Smooth muscle cell (in vitro differentiated cells): ENCODE measurements around the gene LSM14B. TPM values are rescaled to one million over a fixed set of nuclear protein-coding genes. Genes with fewer than 3 reads are reported as not detected.

Experiments
- DNase-seq: peaks from one replicate; lab custom pipeline; 2025; ENCODE audit not compliant: unreplicated experiment; lab: John Stamatoyannopoulos, UW
- H2AFZ ChIP-seq: fragments of 200-600 bp; sonication (generic); 2 replicates; pipeline ENCODE4 v1.6.0; 2016; ENCODE audit warnings: antibody characterized with exemption, low read depth, mild to moderate bottlenecking
- H3F3A ChIP-seq: fragments of 200-600 bp; sonication (generic); 2 replicates; pipeline ENCODE4 v1.6.0; 2017; ENCODE audit warnings: antibody characterized with exemption, low read depth
- H3K27ac ChIP-seq: fragments of 200-600 bp; sonication (generic); 2 replicates; pipeline ENCODE4 v1.5.1; 2016; ENCODE audit warnings: low read depth, mild to moderate bottlenecking
- H3K27me3 ChIP-seq: fragments of 200-600 bp; sonication (generic); 2 replicates; pipeline ENCODE4 v1.6.1; 2016; ENCODE audit warnings: low read depth, mild to moderate bottlenecking
- H3K36me3 ChIP-seq: fragments of 200-600 bp; sonication (generic); 2 replicates; pipeline ENCODE4 v1.5.1; 2016; ENCODE audit warnings: low read depth
- H3K4me1 ChIP-seq: fragments of 200-600 bp; sonication (generic); 2 replicates; pipeline ENCODE4 v1.5.1; 2016; ENCODE audit warnings: low read depth
- H3K4me2 ChIP-seq: fragments of 200-600 bp; sonication (generic); 2 replicates; pipeline ENCODE4 v1.6.0; 2016; ENCODE audit warnings: mild to moderate bottlenecking
- H3K4me3 ChIP-seq: fragments of 200-600 bp; sonication (generic); 2 replicates; pipeline ENCODE4 v1.5.1; 2016; ENCODE audit warnings: mild to moderate bottlenecking
- H3K79me2 ChIP-seq: fragments of 200-600 bp; sonication (generic); 2 replicates; pipeline ENCODE4 v1.6.0; 2016; ENCODE audit warnings: low read depth, mild to moderate bottlenecking
- H3K9ac ChIP-seq: fragments of 200-600 bp; sonication (generic); 2 replicates; pipeline ENCODE4 v1.6.0; 2016; ENCODE audit warnings: low read depth
- H3K9me3 ChIP-seq: fragments of 200-600 bp; sonication (generic); replicated peaks from 2 replicates; pipeline ENCODE4 v1.5.1; 2016; ENCODE audit warnings: low read depth
- H4K20me1 ChIP-seq: fragments of 200-600 bp; sonication (generic); 2 replicates; pipeline ENCODE4 v1.6.0; 2016; ENCODE audit warnings: low read depth
- CTCF ChIP-seq: fragments of 200-600 bp; sonication (generic); IDR thresholded peaks from 2 replicates; pipeline ENCODE4 v1.5.1; 2017; ENCODE audit warnings: borderline replicate concordance, mild to moderate bottlenecking, antibody characterized with exemption; ENCODE audit not compliant: insufficient read depth, poor library complexity, severe bottlenecking
- WGBS: methylation state at CpG from one replicate; pipeline ENCODE4 v1.1.7; 2016; ENCODE audit warnings: low lambda C conversion rate; 5-methylcytosine and 5-hydroxymethylcytosine counted together
- polyA plus RNA-seq: library from polyadenylated mRNA; unstranded; fragments of >200 nt; fragmentation: Nextera tagmentation; extraction: Ambion mirVana; gene quantifications from 2 replicates; pipeline ENCODE4 v1.2.1, GENCODE V29; 2016
- total RNA-seq: library from RNA; depleted of rRNA; stranded (reverse); fragments of >200 nt; gene quantifications from 2 replicates; pipeline ENCODE4 v1.2.3, GENCODE V29; 2014

Gene LSM14B
- total and polyA plus RNA-seq, 2 experiments from 2014 or later, result 5.6 to 21.5 TPM

- H3K36me3 ChIP-seq, result no peaks in the 10 kb centered on the region
- H3K9ac ChIP-seq, result no peak overlapping the region
- H4K20me1 ChIP-seq, result peaks cover 100% of the 10 kb centered on the region
- no peak overlapping the region for H3K4me2 ChIP-seq
- peaks cover 93% of the 10 kb centered on the region for H3K79me2 ChIP-seq
- no peak overlapping the region for H2AFZ ChIP-seq
- no peak for DNase-seq
- H3F3A ChIP-seq, result no peaks in the 10 kb centered on the region
- 77% methylated on average over 24 of the region's 24 CpGs for WGBS
- H3K9me3 ChIP-seq, result no peaks in the 10 kb centered on the region
- peaks cover 4% of the 10 kb centered on the region for H3K4me1 ChIP-seq
- no peak overlapping the region for H3K27ac ChIP-seq
- H3K4me3 ChIP-seq, result no peak overlapping the region
- TF ChIP-seq CTCF, result no peak
- no peaks in the 10 kb centered on the region for H3K27me3 ChIP-seq
Observed at GRCh38 chr20:62149532-62150309, 27.4 kb downstream of the LSM14B start.

- Histone ChIP-seq H3K79me2 (peaks cover 88% of the 10 kb centered on the region), H3F3A (no peaks in the 10 kb centered on the region), H3K27me3 (no peaks in the 10 kb centered on the region), H3K4me2 (no peak overlapping the region), H3K4me1 (no peaks in the 10 kb centered on the region), H2AFZ (no peak overlapping the region), H3K9ac (no peak overlapping the region), H3K4me3 (no peak overlapping the region), H3K27ac (no peak overlapping the region), H4K20me1 (peaks cover 100% of the 10 kb centered on the region), H3K9me3 (no peaks in the 10 kb centered on the region), H3K36me3 (no peaks in the 10 kb centered on the region)
- DNase-seq, result no peak
- no peak for TF ChIP-seq CTCF
- 98% methylated on average over 10 of the region's 11 CpGs for WGBS
Observed at GRCh38 chr20:62150310-62150575, 28.0 kb downstream of the LSM14B start.

GRCh38 chr20:62151225-62151624, 28.9 kb downstream of the LSM14B start:
- TF ChIP-seq CTCF, result no peak

GRCh38 chr20:62151835-62152364, 29.6 kb downstream of the LSM14B start:
- H3K27ac ChIP-seq, result no peak overlapping the region
- 94% methylated on average over 13 of the region's 23 CpGs for WGBS
- no peak overlapping the region for H3K9ac ChIP-seq
- peaks cover 100% of the 10 kb centered on the region for H4K20me1 ChIP-seq
- no peak for TF ChIP-seq CTCF
- H3K4me3 ChIP-seq, result no peak overlapping the region
- H3K9me3 ChIP-seq, result no peaks in the 10 kb centered on the region
- H3K27me3 ChIP-seq, result no peaks in the 10 kb centered on the region
- no peaks in the 10 kb centered on the region for H3K36me3 ChIP-seq
- H2AFZ ChIP-seq, result no peak overlapping the region
- H3K4me1 ChIP-seq, result no peaks in the 10 kb centered on the region
- no peak overlapping the region for H3K4me2 ChIP-seq
- H3F3A ChIP-seq, result no peaks in the 10 kb centered on the region
- peaks cover 81% of the 10 kb centered on the region for H3K79me2 ChIP-seq
- DNase-seq, result no peak

More at GRCh38 chr20:62151225-62151624, 28.9 kb downstream of the LSM14B start:
- Histone ChIP-seq H3K79me2 (peaks cover 82% of the 10 kb centered on the region), H2AFZ (no peak overlapping the region), H3K27ac (no peak overlapping the region), H3K27me3 (no peaks in the 10 kb centered on the region), H4K20me1 (peaks cover 100% of the 10 kb centered on the region), H3K9ac (no peak overlapping the region), H3K36me3 (no peaks in the 10 kb centered on the region), H3F3A (no peaks in the 10 kb centered on the region), H3K9me3 (no peaks in the 10 kb centered on the region), H3K4me1 (no peaks in the 10 kb centered on the region), H3K4me3 (no peak overlapping the region), H3K4me2 (no peak overlapping the region)
- WGBS, result 98% methylated on average over 9 of the region's 11 CpGs
- no peak for DNase-seq
